Measurements from ENCODE around the gene LMO7.
"Not testable (repeated sequence)": the region's sequence is repeated elsewhere in the genome, so short reads cannot be mapped to it uniquely, and the experiment has no call there.

LMO7 gene

GRCh38 chr13:75702476-75702875 is 66.3 kb downstream of the LMO7 start:
- no peak for DNase-seq

GRCh38 chr13:75703769-75704168 is 67.6 kb downstream of the LMO7 start:
- DNase-seq, result no peak

GRCh38 chr13:75704194-75704926 is 68.2 kb downstream of the LMO7 start:
- no peak for DNase-seq

GRCh38 chr13:75704927-75705288 is 68.8 kb downstream of the LMO7 start:
- no peak for DNase-seq

GRCh38 chr13:75705395-75705794 is 69.3 kb downstream of the LMO7 start:
- DNase-seq, result peak in 1 of 5 experiments; percentile 55

- DNase-seq, result no peak
These were observed 69.8 kb downstream of the LMO7 start for GRCh38 chr13:75705908-75706307.

GRCh38 chr13:75713852-75714251 is 77.7 kb downstream of the LMO7 start:
- DNase-seq, result no peak

GRCh38 chr13:75715601-75716523 is 79.7 kb downstream of the LMO7 start:
- peak in 1 of 5 experiments; percentile 84 for DNase-seq

- DNase-seq, result no peak
These were observed 81.4 kb downstream of the LMO7 start for GRCh38 chr13:75717525-75717924.

- no peak for DNase-seq
These were observed 85.2 kb downstream of the LMO7 start for GRCh38 chr13:75721307-75721706.

- no peak for DNase-seq
These were observed 87.8 kb downstream of the LMO7 start for GRCh38 chr13:75723901-75724300.

GRCh38 chr13:75724752-75725517 is 88.8 kb downstream of the LMO7 start:
- DNase-seq, result no peak

GRCh38 chr13:75725736-75726135 is 89.6 kb downstream of the LMO7 start:
- DNase-seq, result no peak

- DNase-seq, result no peak
These were observed 90.2 kb downstream of the LMO7 start for GRCh38 chr13:75726306-75726705.

GRCh38 chr13:75733113-75733512 is 97.0 kb downstream of the LMO7 start:
- DNase-seq, result not testable (repeated sequence)

- DNase-seq, result no peak
These were observed 100.0 kb downstream of the LMO7 start for GRCh38 chr13:75736173-75736572.

GRCh38 chr13:75738841-75739240 is 102.7 kb downstream of the LMO7 start:
- DNase-seq, result no peak

- DNase-seq, result no peak
These were observed 103.2 kb downstream of the LMO7 start for GRCh38 chr13:75739244-75739868.

- no peak for DNase-seq
These were observed 103.9 kb downstream of the LMO7 start for GRCh38 chr13:75740031-75740430.

- DNase-seq, result not testable (repeated sequence)
These were observed 106.9 kb downstream of the LMO7 start for GRCh38 chr13:75743072-75743471.

- no peak for DNase-seq
These were observed 108.0 kb downstream of the LMO7 start for GRCh38 chr13:75744127-75744526.

- no peak for DNase-seq
These were observed 109.3 kb downstream of the LMO7 start for GRCh38 chr13:75745387-75745786.

- no peak for DNase-seq
These were observed 112.7 kb downstream of the LMO7 start for GRCh38 chr13:75748874-75749273.
